Neural progenitor cell (in vitro differentiated cells): ENCODE measurements around the gene NRCAM. TPM values are rescaled to one million over a fixed set of nuclear protein-coding genes. Genes with fewer than 3 reads are reported as not detected.

Source experiments
- DNase-seq: peaks from one replicate; pipeline ENCODE4 v3.0.0-alpha.2; 2016; ENCODE audit warnings: low spot score
- H2AFZ ChIP-seq: fragments of 200-600 bp; sonication (generic); replicated peaks from 2 replicates; pipeline ENCODE4 v1.6.1; 2016; ENCODE audit warnings: antibody characterized with exemption
- H3F3A ChIP-seq: fragments of 200-600 bp; sonication (generic); 2 replicates; pipeline ENCODE4 v1.6.1; 2016; ENCODE audit warnings: antibody characterized with exemption, low read depth
- H3K27ac ChIP-seq: fragments of 200-600 bp; sonication (generic); 2 replicates; pipeline ENCODE4 v1.5.1; 2016; ENCODE audit warnings: mild to moderate bottlenecking
- H3K27me3 ChIP-seq: fragments of 200-600 bp; sonication (generic); 2 replicates; pipeline ENCODE4 v1.6.1; 2016; ENCODE audit warnings: mild to moderate bottlenecking, moderate library complexity
- H3K36me3 ChIP-seq: fragments of 200-600 bp; sonication (generic); 2 replicates; pipeline ENCODE4 v1.5.1; 2016
- H3K4me1 ChIP-seq: fragments of 200-600 bp; sonication (generic); 2 replicates; pipeline ENCODE4 v1.6.1; 2016; ENCODE audit warnings: mixed run types
- H3K4me2 ChIP-seq: fragments of 200-600 bp; sonication (generic); 2 replicates; pipeline ENCODE4 v1.6.1; 2016
- H3K4me3 ChIP-seq: fragments of 200-600 bp; sonication (generic); 2 replicates; pipeline ENCODE4 v1.5.1; 2016
- H3K79me2 ChIP-seq: fragments of 200-600 bp; sonication (generic); 2 replicates; pipeline ENCODE4 v1.6.1; 2016; ENCODE audit warnings: low read depth
- H3K9ac ChIP-seq: fragments of 200-600 bp; sonication (generic); 2 replicates; pipeline ENCODE4 v1.6.1; 2016
- H3K9me3 ChIP-seq: fragments of 200-600 bp; sonication (generic); 2 replicates; pipeline ENCODE4 v1.5.1; 2016; ENCODE audit warnings: low read depth
- H4K20me1 ChIP-seq: fragments of 200-600 bp; sonication (generic); 2 replicates; pipeline ENCODE4 v1.6.1; 2016; ENCODE audit warnings: low read depth
- H3K27ac Mint-ChIP-seq: 3 replicates; pipeline ENCODE4 v1.8.0; 2021; ENCODE audit warnings: mixed read lengths
- H3K27me3 Mint-ChIP-seq: 2 replicates; pipeline ENCODE4 v1.8.0; 2022; ENCODE audit warnings: low read depth, mild to moderate bottlenecking, inconsistent platforms, moderate library complexity, mixed read lengths; ENCODE audit not compliant: insufficient read depth
- H3K36me3 Mint-ChIP-seq: 3 replicates; pipeline ENCODE4 v1.8.0; 2021; ENCODE audit warnings: mixed read lengths
- H3K4me1 Mint-ChIP-seq: 3 replicates; pipeline ENCODE4 v1.8.0; 2021; ENCODE audit warnings: mixed read lengths
- H3K4me3 Mint-ChIP-seq: 3 replicates; pipeline ENCODE4 v1.8.0; 2021; ENCODE audit warnings: mild to moderate bottlenecking, moderate library complexity, mixed read lengths
- H3K9me3 Mint-ChIP-seq: 3 replicates; pipeline ENCODE4 v1.8.0; 2020; ENCODE audit warnings: mixed read lengths
- EZH2 ChIP-seq: fragments of 200-600 bp; sonication (generic); IDR thresholded peaks from 2 replicates; pipeline ENCODE4 v1.6.1; 2017; ENCODE audit warnings: antibody characterized with exemption, mild to moderate bottlenecking, moderate library complexity
- EZH2phosphoT487 ChIP-seq: fragments of 200-600 bp; sonication (generic); IDR thresholded peaks from 2 replicates; pipeline ENCODE4 v1.6.1; 2017; ENCODE audit warnings: antibody characterized with exemption
- total RNA-seq: library from RNA; depleted of rRNA; stranded (reverse); fragments of >200 nt; gene quantifications from 2 replicates; pipeline ENCODE4 v1.2.3, GENCODE V29; 2015; ENCODE audit warnings: low replicate concordance
- TF ChIP-seq, protein P1 (sequence below): fragments of 200-600 bp; sonication (generic); IDR thresholded peaks from 2 replicates; pipeline ENCODE4 v1.5.1; 2017; ENCODE audit warnings: antibody characterized with exemption, mild to moderate bottlenecking

The NRCAM gene
- total RNA-seq, 1 donor from 2014 or later, result 104 TPM

DNA sequence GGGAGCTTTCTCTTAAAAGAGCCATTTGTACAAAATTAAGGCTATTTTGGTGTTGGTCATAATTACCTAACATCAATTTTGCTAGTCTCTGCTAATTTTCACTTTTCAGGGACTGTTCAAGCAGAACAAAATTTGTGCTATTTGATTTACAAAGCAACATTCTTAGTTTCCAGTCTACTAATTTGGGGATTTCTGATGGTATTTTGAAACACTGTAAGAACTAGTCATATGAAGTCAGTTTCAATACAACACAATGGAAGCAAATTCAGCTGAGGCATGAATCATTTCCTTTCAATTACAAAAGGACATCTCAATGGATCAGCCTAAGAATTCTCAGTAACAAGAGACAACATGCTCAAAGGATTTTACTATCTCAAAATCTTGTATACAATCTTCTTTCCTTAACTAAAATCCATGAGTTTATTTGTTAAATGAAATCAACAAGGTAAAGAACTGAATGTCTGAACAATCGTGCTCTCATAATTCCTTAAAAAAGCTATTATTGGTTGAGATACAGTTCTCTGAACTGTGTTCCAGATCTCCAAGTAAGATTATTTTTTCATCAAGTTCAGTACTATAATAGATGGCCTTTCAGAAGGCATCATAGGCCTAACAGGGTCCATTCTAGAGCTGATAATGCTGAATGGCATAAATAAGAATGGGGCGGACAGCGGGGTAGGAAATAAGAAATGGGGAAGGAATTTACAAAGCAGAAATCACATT, 144.6 kb downstream of the NRCAM start:
- Histone ChIP-seq H3K27ac (no peak overlapping the region), H3F3A (no peaks in the 10 kb centered on the region), H3K79me2 (no peaks in the 10 kb centered on the region), H3K9ac (no peak overlapping the region), H3K4me1 (peaks cover 21% of the 10 kb centered on the region), H2AFZ (no peak overlapping the region), H3K36me3 (no peaks in the 10 kb centered on the region), H3K9me3 (no peaks in the 10 kb centered on the region), H3K4me3 (no peak overlapping the region), H3K4me2 (no peak overlapping the region), H3K27me3 (no peaks in the 10 kb centered on the region), H4K20me1 (peaks cover 8% of the 10 kb centered on the region)
- Mint-ChIP-seq H3K27ac (no peak overlapping the region), H3K4me1 (peaks cover 45% of the 10 kb centered on the region), H3K4me3 (no peak overlapping the region), H3K36me3 (no peaks in the 10 kb centered on the region), H3K27me3 (no peaks in the 10 kb centered on the region), H3K9me3 (no peaks in the 10 kb centered on the region)
- TF ChIP-seq EZH2, result no peak
- no peak for TF ChIP-seq EZH2phosphoT487
- TF ChIP-seq, protein P1, sequence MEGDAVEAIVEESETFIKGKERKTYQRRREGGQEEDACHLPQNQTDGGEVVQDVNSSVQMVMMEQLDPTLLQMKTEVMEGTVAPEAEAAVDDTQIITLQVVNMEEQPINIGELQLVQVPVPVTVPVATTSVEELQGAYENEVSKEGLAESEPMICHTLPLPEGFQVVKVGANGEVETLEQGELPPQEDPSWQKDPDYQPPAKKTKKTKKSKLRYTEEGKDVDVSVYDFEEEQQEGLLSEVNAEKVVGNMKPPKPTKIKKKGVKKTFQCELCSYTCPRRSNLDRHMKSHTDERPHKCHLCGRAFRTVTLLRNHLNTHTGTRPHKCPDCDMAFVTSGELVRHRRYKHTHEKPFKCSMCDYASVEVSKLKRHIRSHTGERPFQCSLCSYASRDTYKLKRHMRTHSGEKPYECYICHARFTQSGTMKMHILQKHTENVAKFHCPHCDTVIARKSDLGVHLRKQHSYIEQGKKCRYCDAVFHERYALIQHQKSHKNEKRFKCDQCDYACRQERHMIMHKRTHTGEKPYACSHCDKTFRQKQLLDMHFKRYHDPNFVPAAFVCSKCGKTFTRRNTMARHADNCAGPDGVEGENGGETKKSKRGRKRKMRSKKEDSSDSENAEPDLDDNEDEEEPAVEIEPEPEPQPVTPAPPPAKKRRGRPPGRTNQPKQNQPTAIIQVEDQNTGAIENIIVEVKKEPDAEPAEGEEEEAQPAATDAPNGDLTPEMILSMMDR, result no peak
- no peak for DNase-seq

DNA sequence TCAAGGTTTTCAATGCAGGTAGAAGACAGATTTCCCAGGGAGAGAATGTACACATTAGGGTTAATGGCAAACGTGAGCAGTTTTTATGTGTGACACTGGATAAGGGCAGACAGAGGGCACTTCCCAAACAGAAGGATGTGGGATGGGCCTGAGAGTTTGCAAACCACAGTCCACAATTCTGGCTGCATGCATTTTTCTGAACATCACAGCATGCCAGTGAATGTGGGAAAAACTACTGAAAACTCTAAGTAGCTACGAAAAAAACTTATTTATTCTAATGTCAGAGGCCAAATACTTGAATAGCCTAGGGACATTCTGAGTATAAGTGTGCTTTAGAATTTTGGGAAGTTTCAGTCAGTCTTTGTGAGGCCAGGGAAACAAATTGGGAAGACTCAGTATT, 145.9 kb downstream of the NRCAM start:
- no peaks in the 10 kb centered on the region for H3K9me3 ChIP-seq
- H3K27me3 ChIP-seq, result no peaks in the 10 kb centered on the region
- no peaks in the 10 kb centered on the region for H3K27me3 Mint-ChIP-seq
- H3K4me1 Mint-ChIP-seq, result peaks cover 52% of the 10 kb centered on the region
- H3K4me3 ChIP-seq, result no peak overlapping the region
- H3K9ac ChIP-seq, result no peak overlapping the region
- peaks cover 23% of the 10 kb centered on the region for H3K4me1 ChIP-seq
- H3K27ac Mint-ChIP-seq, result no peak overlapping the region
- no peak overlapping the region for H2AFZ ChIP-seq
- peaks cover 8% of the 10 kb centered on the region for H4K20me1 ChIP-seq
- TF ChIP-seq EZH2, result no peak
- TF ChIP-seq, protein P1, result no peak
- no peak for TF ChIP-seq EZH2phosphoT487
- no peak overlapping the region for H3K4me2 ChIP-seq
- H3K9me3 Mint-ChIP-seq, result no peaks in the 10 kb centered on the region
- no peaks in the 10 kb centered on the region for H3K79me2 ChIP-seq
- no peaks in the 10 kb centered on the region for H3F3A ChIP-seq
- DNase-seq, result no peak
- H3K27ac ChIP-seq, result peak overlapping the region; percentile 7
- no peaks in the 10 kb centered on the region for H3K36me3 ChIP-seq
- no peaks in the 10 kb centered on the region for H3K36me3 Mint-ChIP-seq
- no peak overlapping the region for H3K4me3 Mint-ChIP-seq

- TF ChIP-seq EZH2phosphoT487 (no peak), EZH2 (no peak)
- TF ChIP-seq, protein P1, result no peak
- Mint-ChIP-seq H3K27ac (peak overlapping the region; percentile 55), H3K4me1 (peaks cover 53% of the 10 kb centered on the region), H3K36me3 (no peaks in the 10 kb centered on the region), H3K4me3 (no peak overlapping the region), H3K9me3 (no peaks in the 10 kb centered on the region), H3K27me3 (no peaks in the 10 kb centered on the region)
- Histone ChIP-seq H2AFZ (no peak overlapping the region), H3K27ac (no peak overlapping the region), H3K27me3 (no peaks in the 10 kb centered on the region), H4K20me1 (peaks cover 8% of the 10 kb centered on the region), H3K4me1 (peaks cover 23% of the 10 kb centered on the region), H3K4me3 (no peak overlapping the region), H3F3A (no peaks in the 10 kb centered on the region), H3K4me2 (no peak overlapping the region), H3K9ac (no peak overlapping the region), H3K9me3 (no peaks in the 10 kb centered on the region), H3K79me2 (no peaks in the 10 kb centered on the region), H3K36me3 (no peaks in the 10 kb centered on the region)
- no peak for DNase-seq
Observed at GRCh38 chr7:108308903-108309302, 147.3 kb downstream of the NRCAM start.
